NCI-H82 (cell line): ENCODE results near the gene ZFR.
"Not testable (repeated sequence)": the region's sequence is repeated elsewhere in the genome, so short reads cannot be mapped to it uniquely, and the experiment has no call there.

Experiments used
- DNase-seq: peaks from one replicate; lab custom pipeline; 2025; lab: John Stamatoyannopoulos, UW

ZFR gene

DNA sequence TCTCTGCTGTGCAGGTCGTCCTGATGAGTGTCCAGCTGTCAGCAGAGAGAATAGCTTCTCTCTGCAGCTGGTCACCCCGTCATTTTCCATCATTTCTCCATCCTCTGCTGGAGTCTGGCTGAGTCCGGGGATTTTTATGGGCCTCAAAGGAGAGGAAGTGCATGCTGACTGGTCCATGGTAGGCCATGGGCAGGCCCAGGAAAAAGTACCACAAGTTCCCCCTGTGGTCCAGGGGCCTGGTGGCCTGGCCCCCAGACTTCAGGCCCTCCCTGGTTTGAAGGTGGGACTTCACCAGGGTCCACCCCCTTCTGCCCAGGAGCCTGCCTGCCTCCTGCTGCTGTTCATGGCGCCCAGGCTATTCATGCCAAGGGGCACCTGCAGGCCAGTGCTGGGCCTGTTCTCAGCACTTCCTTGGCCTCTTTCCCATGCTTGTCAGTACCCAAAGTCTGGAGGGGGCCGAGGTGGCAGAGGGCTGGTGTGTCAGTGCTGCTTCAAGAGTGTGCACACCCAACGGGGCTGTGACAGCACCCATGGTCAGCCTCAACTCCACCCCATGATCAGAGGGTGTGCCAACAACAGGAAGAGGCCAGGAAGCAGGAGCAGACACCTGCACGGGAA, 124.5 kb downstream of the ZFR start:
- no peak for DNase-seq

DNA sequence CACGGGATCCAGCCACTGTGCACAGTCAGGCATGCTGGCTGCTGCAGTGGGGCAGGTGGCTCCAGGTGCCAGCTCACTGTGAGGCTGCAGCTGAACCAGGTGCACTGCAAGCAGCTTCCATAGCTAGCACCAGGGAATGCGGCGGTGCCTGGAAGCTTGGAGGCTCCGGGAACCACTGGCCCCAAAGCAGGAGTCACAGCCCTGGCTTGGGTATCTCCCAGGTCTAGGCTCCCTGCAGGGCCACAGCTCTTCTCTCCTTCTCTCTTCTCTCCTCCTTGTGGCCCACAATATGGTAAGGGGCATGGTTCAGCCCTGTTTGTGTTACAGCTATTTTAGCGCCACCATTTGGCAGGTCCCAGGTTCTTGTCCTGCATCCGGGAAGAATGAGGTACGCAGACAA, 125.1 kb downstream of the ZFR start:
- no peak for DNase-seq

DNA sequence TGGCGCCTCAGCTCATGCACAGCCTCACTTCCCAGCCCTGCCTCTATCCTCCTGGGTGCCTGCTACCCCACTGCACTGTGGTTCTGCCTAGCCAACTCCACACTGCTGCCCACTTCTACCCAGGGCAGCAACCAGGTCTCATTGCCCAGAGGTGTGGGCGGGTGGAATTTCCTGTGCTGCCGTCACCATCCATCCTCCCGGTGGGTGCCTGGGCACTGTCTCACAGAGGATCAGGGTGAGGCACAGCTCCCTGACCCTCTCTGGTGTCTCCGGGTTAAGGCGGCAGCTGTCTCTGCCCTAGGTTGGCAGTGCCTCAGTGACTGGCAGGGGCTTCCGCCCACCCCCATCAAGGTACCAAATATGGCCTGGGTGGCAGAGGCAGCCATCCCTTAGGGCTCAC, 127.5 kb downstream of the ZFR start:
- DNase-seq = no peak

DNA sequence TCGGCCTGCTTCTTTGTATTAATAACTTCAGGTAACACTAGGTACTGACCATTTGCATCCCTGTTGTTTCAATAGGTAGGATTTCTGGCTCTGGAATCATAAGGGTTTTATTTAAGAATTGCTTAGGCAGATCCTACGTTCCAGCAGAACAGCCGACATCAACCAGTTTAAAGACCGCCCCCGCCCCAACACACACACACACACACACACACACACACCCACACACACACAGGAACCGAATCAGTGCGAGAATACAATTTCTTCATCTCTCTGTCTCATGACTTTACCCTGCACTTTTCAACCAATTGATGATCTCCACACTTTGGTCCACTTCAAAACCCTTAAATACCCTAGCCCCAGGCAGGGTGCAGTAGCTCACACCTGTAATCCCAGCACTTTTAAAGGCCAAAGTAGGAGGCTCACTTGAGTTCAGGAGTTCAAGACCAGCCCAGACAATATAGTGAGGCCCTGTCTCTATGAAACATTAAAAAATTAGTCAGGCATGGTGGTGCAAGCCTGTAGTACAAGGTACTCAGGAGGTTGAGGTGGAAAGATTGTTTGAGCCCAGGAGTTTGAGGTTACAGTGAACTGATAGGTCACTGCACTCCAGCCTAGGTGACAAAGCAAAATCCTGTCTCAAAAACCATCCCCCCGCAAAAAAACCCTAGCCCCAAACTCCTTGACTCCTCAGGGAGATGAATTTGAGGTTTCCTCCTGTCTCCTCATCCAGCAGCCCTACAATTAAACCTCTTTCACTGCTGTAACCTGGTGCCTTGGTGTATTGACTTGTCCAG, 129.1 kb downstream of the ZFR start:
- no peak for DNase-seq

DNA sequence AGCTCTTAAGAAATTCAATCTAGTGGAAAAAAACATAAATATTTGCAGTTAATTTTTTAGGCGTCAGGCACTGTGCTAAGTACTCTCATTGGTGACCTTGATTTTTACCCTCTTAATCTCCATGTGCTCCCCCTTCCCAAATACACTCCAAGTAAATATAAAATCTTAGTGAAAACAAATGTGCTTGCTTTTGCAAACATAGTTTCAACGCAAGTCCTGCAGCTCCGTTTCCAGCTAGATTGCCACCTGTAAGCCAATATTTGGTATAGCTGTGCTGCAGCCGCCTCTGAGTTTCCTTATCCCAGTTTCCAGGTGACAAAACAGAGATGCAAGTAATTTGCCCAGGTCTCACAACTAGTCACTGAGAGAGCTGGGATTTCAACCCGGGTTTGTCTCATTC, 129.9 kb downstream of the ZFR start:
- no peak for DNase-seq

DNA sequence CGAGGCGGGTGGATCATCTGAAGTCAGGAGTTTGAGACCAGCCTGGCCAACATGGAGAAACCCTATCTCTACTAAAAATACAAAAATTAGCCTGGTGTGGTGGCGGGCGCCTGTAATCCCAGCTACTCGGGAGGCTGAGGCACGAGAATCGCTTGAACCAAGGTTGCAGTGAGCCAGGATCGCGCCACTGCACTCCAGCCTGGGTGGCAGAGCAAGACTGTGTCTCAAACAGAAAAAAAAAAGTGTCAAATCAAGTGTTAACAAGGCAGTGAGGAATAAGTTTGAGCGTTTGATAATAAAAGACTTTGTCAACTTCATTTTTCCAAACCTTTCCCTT, 130.4 kb downstream of the ZFR start:
- DNase-seq = not testable (repeated sequence)

DNA sequence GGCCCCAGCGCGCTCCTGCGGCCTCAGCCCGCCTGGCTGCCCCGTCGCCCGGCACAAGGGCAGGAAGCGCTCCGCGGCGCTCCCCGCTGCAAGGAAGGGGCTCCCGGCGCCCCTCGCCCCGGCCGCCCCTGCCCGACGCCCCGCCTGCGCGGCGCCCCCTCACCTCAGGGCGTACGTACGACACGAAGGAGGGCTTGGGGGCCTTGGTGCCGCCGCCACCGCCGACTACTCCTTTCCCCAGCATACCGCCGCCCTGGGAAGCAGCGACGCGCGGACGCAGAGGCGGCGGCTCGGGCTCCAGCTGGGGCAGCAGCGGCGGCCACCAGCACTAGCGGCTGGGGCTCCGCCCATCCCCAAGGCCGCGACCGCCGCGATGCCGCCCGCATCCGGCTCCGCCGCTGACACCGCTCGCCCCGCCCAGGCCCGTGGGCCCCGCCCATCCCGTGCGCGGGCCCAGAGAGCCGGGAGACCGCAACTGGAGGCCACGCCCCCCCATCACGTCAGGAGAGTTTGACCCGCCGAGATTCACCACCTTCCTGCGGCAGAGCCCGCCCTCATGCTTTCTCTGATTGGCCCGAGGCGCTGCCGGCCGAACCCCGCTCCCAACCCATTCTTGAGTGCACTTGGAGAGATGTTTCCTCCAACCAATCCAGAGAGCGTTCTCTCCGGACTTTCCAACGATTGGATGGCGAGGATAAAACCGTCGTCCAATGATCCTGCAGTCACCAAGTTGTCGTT, 131.8 kb downstream of the ZFR start, which contains the start of gene MTMR12:
Gene MTMR12 (minus strand): TSS at position 345 of the 738 bp plus-strand sequence. CDS start 101 bp downstream, at position 244.
- DNase-seq = peak; percentile 99

DNA sequence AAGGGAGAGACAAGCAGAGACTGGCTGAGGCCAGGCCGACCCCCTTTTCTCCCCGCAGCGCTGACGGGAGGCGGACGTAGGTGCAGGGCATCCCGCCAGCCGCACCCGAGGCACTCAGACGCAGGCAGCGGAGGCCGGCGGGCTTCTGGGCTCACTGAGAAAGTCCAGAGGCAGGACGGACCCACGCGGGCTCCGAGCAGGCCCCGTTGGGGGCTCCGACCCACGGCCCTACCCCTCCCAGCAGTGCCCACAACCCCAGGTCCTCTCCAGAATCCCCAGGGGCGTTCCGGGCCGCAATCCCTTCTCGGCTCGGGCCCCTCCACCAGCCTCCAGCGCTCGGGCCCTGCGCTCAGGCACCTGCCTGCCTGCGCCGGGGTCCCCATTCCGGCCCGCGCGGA, 132.3 kb downstream of the ZFR start:
- peak; percentile 65 for DNase-seq

DNA sequence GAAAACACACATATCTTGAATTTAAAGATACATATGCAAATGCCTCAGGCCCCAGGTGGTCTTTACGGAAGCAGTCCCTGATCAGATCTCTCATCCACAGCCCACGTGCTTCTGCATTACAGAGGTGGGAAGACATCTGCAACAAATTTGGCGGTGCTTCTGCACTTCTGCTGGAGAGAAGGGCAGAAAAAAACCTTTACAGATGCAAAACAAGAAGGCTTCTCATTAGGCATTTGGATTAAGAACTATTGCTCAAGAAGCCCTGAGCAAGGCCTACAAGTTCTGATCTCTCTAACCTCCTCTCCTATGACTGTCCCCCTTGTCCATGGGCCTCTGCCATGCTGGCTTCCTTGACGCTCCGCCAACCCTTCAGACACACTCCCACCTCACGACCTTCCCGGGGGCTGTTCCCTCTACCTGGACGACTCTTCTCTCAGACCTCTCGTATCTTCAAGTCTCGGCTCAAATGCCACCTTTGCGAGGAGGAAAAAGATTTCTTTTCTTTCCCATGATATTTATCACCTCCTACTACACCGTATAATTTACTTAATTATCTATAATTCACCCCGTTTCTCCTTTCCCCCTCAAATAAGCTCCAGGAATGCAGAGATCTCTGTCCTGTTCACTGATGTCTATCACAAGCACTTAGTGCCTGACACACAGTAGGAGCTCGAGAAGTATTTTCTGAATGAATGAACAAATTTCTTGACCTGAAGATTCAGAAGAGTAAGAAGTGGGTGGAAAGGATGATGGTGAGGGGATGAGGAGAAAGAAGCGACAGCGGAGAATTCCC, 132.9 kb downstream of the ZFR start:
- no peak for DNase-seq

DNA sequence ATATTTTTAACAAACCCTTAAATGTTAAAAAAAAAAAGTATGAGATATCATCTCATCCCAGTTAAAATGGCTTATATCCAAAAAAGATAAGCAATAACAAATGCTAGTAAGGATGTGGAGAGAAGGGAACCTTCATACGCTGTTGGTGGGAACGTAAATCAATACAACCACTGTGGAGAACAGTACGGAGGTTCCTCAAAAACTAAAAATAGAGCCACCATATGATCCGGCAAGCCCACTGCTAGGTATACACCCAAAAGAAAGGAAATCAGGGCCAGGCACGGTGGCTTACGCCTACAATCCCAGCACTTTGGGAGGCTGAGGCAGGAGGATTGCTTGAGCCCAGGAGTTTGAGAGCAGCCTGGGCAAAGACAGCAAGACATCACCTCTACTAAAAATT, 134.8 kb downstream of the ZFR start:
- no peak for DNase-seq

DNA sequence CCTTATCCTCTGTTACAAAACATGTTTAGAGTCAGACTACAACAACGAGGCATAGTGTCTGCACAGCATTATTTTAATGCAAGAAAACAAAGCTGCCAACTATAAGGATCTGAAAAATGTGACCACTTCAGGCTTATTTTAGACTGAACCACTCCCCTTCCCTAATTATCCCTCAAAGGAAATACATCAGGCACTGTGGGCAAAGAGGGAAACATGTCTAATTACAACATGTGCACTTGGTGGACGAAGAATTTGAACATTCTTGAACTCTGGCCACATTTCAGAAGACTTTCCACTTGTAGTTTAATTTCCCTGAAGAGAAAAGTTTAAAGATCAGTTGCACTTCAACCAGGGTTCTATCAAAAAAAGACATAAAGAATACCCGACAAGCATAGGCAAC, 135.6 kb downstream of the ZFR start:
- no peak for DNase-seq

DNA sequence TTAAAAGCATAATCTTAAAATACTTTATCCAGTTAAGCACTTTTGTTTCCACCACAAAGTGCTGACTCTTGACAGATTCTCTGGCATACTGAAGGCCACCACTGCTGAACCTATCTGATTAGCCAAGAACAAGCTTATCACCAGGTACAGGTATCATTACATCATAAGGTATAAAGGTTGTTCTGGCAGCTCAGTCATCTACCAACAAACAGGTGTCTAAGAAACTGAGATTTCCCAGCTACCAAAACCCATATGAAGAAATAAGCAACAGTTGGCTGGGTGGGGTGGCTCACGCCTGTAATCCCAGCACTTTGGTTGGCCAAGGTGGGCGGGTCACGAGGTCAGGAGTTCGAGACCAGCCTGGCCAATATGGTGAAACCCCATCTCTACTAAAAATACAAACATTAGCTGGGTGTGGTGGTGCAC, 136.8 kb downstream of the ZFR start:
- DNase-seq = no peak

DNA sequence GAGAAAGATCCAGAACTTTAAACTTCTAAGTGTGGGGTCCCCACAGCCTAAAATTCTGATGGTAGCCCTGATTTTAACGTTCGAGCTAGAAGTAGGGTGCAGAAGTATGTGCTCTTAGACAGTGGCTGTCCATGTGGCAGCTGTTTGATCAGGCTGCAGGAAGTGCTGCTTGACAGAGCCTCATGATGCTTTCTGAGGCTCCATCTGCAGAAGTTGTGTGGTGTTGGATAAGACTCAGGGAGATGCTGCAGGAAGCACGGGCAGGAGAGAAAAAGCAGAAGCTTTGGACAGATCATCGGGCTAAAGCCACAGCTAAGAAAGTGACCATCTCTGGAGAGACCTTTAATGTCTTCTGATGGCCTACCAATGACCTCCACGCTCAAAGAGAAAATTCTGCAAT, 139.9 kb downstream of the ZFR start:
- DNase-seq = no peak
